ENCODE measurements around the gene TMIGD1. TPM values are rescaled to one million over a fixed set of nuclear protein-coding genes. Genes with fewer than 3 reads are reported as not detected.
A peak's percentile ranks its signal among the peaks of the same experiment; 100 is the strongest.

TMIGD1 gene
- total and polyA plus RNA-seq, 2 of the 13 experiments (the other 11 are each of a cell fraction or from before 2014, with no cell fraction given): not detected

- TF ChIP-seq ZNF280D (CRISPR knock-in tag; IDR thresholded peaks at IDR 0.05) (0 out of 2 replicates have a peak, but pooled peaks have one; percentile 24), DNMT3B (CRISPR knock-in tag; conservative IDR thresholded peaks at IDR 0.05) (no peak), PAXIP1 (CRISPR knock-in tag; conservative IDR thresholded peaks at IDR 0.05) (peak; percentile 94), ZNF737 (CRISPR knock-in tag; IDR thresholded peaks at IDR 0.05; ENCODE audit: borderline replicate concordance) (no peak), TEAD2 (CRISPR knock-in tag; IDR thresholded peaks at IDR 0.05) (no peak), SAFB2 (CRISPR knock-in tag; IDR thresholded peaks at IDR 0.05; ENCODE audit: borderline replicate concordance, low read depth) (no peak), ZNF766 (CRISPR knock-in tag; IDR thresholded peaks at IDR 0.05; ENCODE audit: borderline replicate concordance) (no peak), NFIB (CRISPR knock-in tag; IDR thresholded peaks at IDR 0.05; ENCODE audit: borderline replicate concordance) (no peak), TBP (CRISPR knock-in tag; IDR thresholded peaks at IDR 0.05) (no peak), HOXA9 (CRISPR knock-in tag; IDR thresholded peaks at IDR 0.05; ENCODE audit: borderline replicate concordance) (no peak), ZC3H4 (CRISPR knock-in tag; IDR thresholded peaks at IDR 0.05; ENCODE audit: borderline replicate concordance) (no peak), ZNF781 (CRISPR knock-in tag; IDR thresholded peaks at IDR 0.05; ENCODE audit: borderline replicate concordance, not compliant biosample characterization) (no peak), USF2 (IDR thresholded peaks at IDR 0.05; ENCODE audit: low read depth, low read length) (no peak), USF2 (CRISPR knock-in tag; IDR thresholded peaks at IDR 0.05; ENCODE audit: borderline replicate concordance) (peak; percentile 48; the same call in 1 of the 2 replicates), RCOR2 (CRISPR knock-in tag; IDR thresholded peaks at IDR 0.05) (no peak), PLRG1 (conservative IDR thresholded peaks at IDR 0.05) (no peak), U2AF1 (optimal IDR thresholded peaks at IDR 0.05; ENCODE audit: low read depth, low read length) (no peak), HMG20B (CRISPR knock-in tag; conservative IDR thresholded peaks at IDR 0.05) (no peak), POGK (CRISPR knock-in tag; conservative IDR thresholded peaks at IDR 0.05) (0 out of 2 replicates have a peak, but pooled peaks have one; percentile 13)
These were observed 3.6 kb upstream of the TMIGD1 start (continued) for GRCh38 chr17:30337393-30337999.
